K562 (cell line): ENCODE results near the gene TLE7. TPM values are rescaled to one million over a fixed set of nuclear protein-coding genes. Genes with fewer than 3 reads are reported as not detected.

ENCODE experiments used
- ATAC-seq: fragments of 200-7000 bp; cut with Tn5 transposase; 3 replicates; pipeline ENCODE4 v1.9.1; 2020; ENCODE audit warnings: moderate library complexity
- BruUV-seq: library from RNA; stranded (reverse); fragments of 400-500 nt; replicated peaks from 2 replicates; lab custom pipeline; 2021; lab: Mats Ljungman, UMichigan
- CTCF ChIA-PET: fragments of 300-600 bp; formaldehyde crosslinking; extraction: SDS; loops from one replicate; lab custom pipeline; 2021; ENCODE audit warnings: low intra/inter-chr PET ratio; lab: Yijun Ruan, JAX
- POLR2A ChIA-PET: fragments of 300-600, 350-650 bp; sonication (Branson Sonifier 250); formaldehyde crosslinking; extraction: SDS; loops from one replicate; lab custom pipeline; 2021; ENCODE audit warnings: antibody characterized with exemption, inconsistent platforms; lab: Yijun Ruan, JAX
- DNase-seq, 4 experiments: peaks; one replicate each; pipeline versions ENCODE4 v3.0.0 to v3.0.0-alpha.2; 2011 to 2018; ENCODE audit warnings: low spot score in 3 of 4, mixed read lengths in 3 of 4; ENCODE audit errors: extremely low read depth in 1 of 4
- FAIRE-seq: peaks from 2 replicates; lab custom pipeline; 2011; peaks lifted over from hg19 to GRCh38; lab: Jason Lieb, UNC
- H2AFZ ChIP-seq: 2 replicates; pipeline ENCODE4 v1.6.0; 2011; ENCODE audit warnings: low read depth, low read length, control low read depth, inconsistent platforms
- H3K27ac ChIP-seq: fragments of 200-600 bp; 3 replicates; pipeline ENCODE4 v1.8.0; 2011; ENCODE audit warnings: low read depth, mild to moderate bottlenecking, control low read depth, inconsistent platforms, low read length, moderate library complexity, mixed read lengths; ENCODE audit errors: extremely low read depth
- H3K27me3 ChIP-seq, 2 experiments: fragments of 300-600 bp in 1 of 2; 2 replicates in 1 of 2; 3 replicates in 1 of 2; pipeline versions ENCODE4 v1.6.0 to v1.8.0; 2011; ENCODE audit warnings: inconsistent platforms in 2 of 2, low read length in 2 of 2, mild to moderate bottlenecking in 1 of 2, mixed read lengths in 1 of 2, moderate library complexity in 1 of 2; ENCODE audit not compliant: control insufficient read depth in 2 of 2, insufficient read depth in 2 of 2
- H3K36me3 ChIP-seq: fragments of 300-600 bp; 3 replicates; pipeline ENCODE4 v1.8.0; 2011; ENCODE audit warnings: mild to moderate bottlenecking, low read length, inconsistent platforms; ENCODE audit not compliant: control insufficient read depth, insufficient read depth
- H3K4me1 ChIP-seq, 2 experiments: fragments of 200-600 bp in 1 of 2; replicated peaks in 1 of 2; 2 replicates in 1 of 2; 3 replicates in 1 of 2; pipeline versions ENCODE4 v1.5.1 to v1.8.0; 2011; ENCODE audit warnings: inconsistent platforms in 2 of 2, low read length in 2 of 2, mild to moderate bottlenecking in 1 of 2, mixed read lengths in 1 of 2, moderate library complexity in 1 of 2; ENCODE audit not compliant: control insufficient read depth in 2 of 2, insufficient read depth in 2 of 2
- H3K4me2 ChIP-seq: 2 replicates; pipeline ENCODE4 v1.6.1; 2011; ENCODE audit warnings: low read length, control low read depth, inconsistent platforms, mixed read lengths; ENCODE audit not compliant: insufficient read depth
- H3K4me3 ChIP-seq: fragments of 200-600 bp; sonication (generic), shearing (Covaris generic); 2 replicates; pipeline ENCODE4 v1.5.1; 2016; ENCODE audit warnings: control low read depth, inconsistent platforms
- H3K79me2 ChIP-seq: fragments of 200-600 bp; 3 replicates; pipeline ENCODE4 v1.8.0; 2011; ENCODE audit warnings: low read length, inconsistent platforms; ENCODE audit not compliant: control insufficient read depth, insufficient read depth
- H3K9ac ChIP-seq, 2 experiments: 2 replicates each; pipeline versions ENCODE4 v1.6.0 to v1.6.1; 2011; ENCODE audit warnings: low read depth in 2 of 2, low read length in 2 of 2, control low read depth in 1 of 2, inconsistent platforms in 1 of 2, mild to moderate bottlenecking in 1 of 2, mixed read lengths in 1 of 2; ENCODE audit not compliant: insufficient read depth in 1 of 2
- H3K9me1 ChIP-seq: one replicate; pipeline ENCODE4 v1.6.0; 2011; ENCODE audit warnings: inconsistent platforms, mild to moderate bottlenecking, low read length, moderate library complexity; ENCODE audit not compliant: control insufficient read depth, insufficient read depth
- H3K9me3 ChIP-seq: replicated peaks from 2 replicates; pipeline ENCODE4 v1.5.1; 2011; ENCODE audit warnings: low read depth, low read length, inconsistent platforms; ENCODE audit not compliant: control insufficient read depth, insufficient read depth
- H4K20me1 ChIP-seq: replicated peaks from 2 replicates; pipeline ENCODE4 v1.6.1; 2011; ENCODE audit warnings: low read length, inconsistent platforms, mixed read lengths; ENCODE audit not compliant: control insufficient read depth, insufficient read depth
- ADNP ChIP-seq: fragments of 200-800 bp; sonication (Bioruptor generic); IDR thresholded peaks from 2 replicates; pipeline ENCODE4 v1.6.1; 2016; ENCODE audit warnings: missing genetic modification characterization, missing compliant biosample characterization
- CCNT2 ChIP-seq: IDR thresholded peaks from 2 replicates; pipeline ENCODE4 v1.6.1; 2011; ENCODE audit warnings: borderline replicate concordance, low read depth, mild to moderate bottlenecking, moderate library complexity, mixed read lengths, low read length; ENCODE audit not compliant: insufficient read length; ENCODE audit errors: extremely low read depth
- CEBPG ChIP-seq, 3 experiments: fragments of 200-800 bp in 1 of 3; sonication (Bioruptor generic) in 1 of 3; sonication (generic) in 1 of 3; formaldehyde crosslinking in 1 of 3; IDR thresholded peaks in 2 of 3; conservative IDR thresholded peaks in 1 of 3; 2 replicates each; pipeline versions ENCODE4 v1.6.1 to v1.8.0; 2016 to 2022; ENCODE audit warnings: missing compliant biosample characterization in 2 of 3, missing genetic modification characterization in 2 of 3, mild to moderate bottlenecking in 1 of 3, missing genetic modification reagents in 1 of 3
- DNMT1 ChIP-seq: fragments of 450-650 bp; IDR thresholded peaks from 2 replicates; pipeline ENCODE4 v1.6.1; 2016; ENCODE audit warnings: antibody characterized with exemption, mild to moderate bottlenecking
- RCOR1 ChIP-seq, 2 experiments: IDR thresholded peaks; 2 replicates each; pipeline ENCODE4 v1.6.1; 2012; ENCODE audit warnings: low read depth in 2 of 2, low read length in 2 of 2, borderline replicate concordance in 1 of 2, improper control_type of control experiment in 1 of 2
- VEZF1 ChIP-seq: fragments of 200-800 bp; sonication (Bioruptor generic); IDR thresholded peaks from 2 replicates; pipeline ENCODE4 v1.6.1; 2017; ENCODE audit warnings: missing genetic modification characterization, missing compliant biosample characterization
- WGBS: fragments of 100-300 bp; shearing (Covaris generic); methylation state at CpG from one replicate; pipeline ENCODE4 v1.1.6; 2016; ENCODE audit warnings: low coverage, mixed read lengths; ENCODE audit not compliant: insufficient coverage; ENCODE audit errors: missing lambda C conversion rate; 5-methylcytosine and 5-hydroxymethylcytosine counted together
- in situ Hi-C: fragments of 300-500 bp; cut with MboI; formaldehyde crosslinking; loops from 4 replicates; pipeline ENCODE4 v1.15.0; 2018; ENCODE audit warnings: inconsistent platforms, mixed read lengths
- intact Hi-C: fragments of 100-400 bp; cut with micrococcal nuclease; formaldehyde crosslinking; loops from 2 replicates; pipeline ENCODE4 v1.14.2; 2022
- polyA plus RNA-seq, 8 experiments: library from polyadenylated mRNA; depleted of rRNA in 4 of 8; stranded (reverse) in 5 of 8; unstranded in 3 of 8; fragments of >200 nt; fragmentation: Nextera tagmentation in 2 of 8; fragmentation: Illumina TruSeq in 1 of 8; extraction: Ambion mirVana in 2 of 8; extraction: Trizol in 1 of 8; gene quantifications; 2 replicates each; pipeline versions ENCODE4 v1.2.1 to v1.2.3, GENCODE V29; 2011 to 2014; ENCODE audit warnings: inconsistent platforms in 1 of 8, missing spikeins in 1 of 8
- total RNA-seq, 7 experiments: library from RNA; depleted of rRNA in 6 of 7; stranded (reverse); fragments of >200 nt in 6 of 7; fragmentation: Illumina TruSeq in 2 of 7; extraction: Trizol in 2 of 7; gene quantifications; 2 replicates each; pipeline versions ENCODE4 v1.2.1 to v1.2.3, GENCODE V29; 2011 to 2021; ENCODE audit warnings: low replicate concordance in 1 of 7
- TF ChIP-seq, protein P1 (sequence below): fragments of 450-650 bp; formaldehyde crosslinking; IDR thresholded peaks from 2 replicates; pipeline ENCODE4 v1.4.0; 2022; ENCODE audit warnings: missing genetic modification characterization

Gene TLE7
- total and polyA plus RNA-seq, 9 of the 15 experiments (the other 6 are each of a cell fraction or from before 2014, with no cell fraction given): not detected

GRCh38 chr16:71414038-71414437 lies 27.8 kb downstream of the TLE7 start:
- Histone ChIP-seq H3K9ac (no peak overlapping the region), H3K9me3 (no peaks in the 10 kb centered on the region), H3K79me2 (no peaks in the 10 kb centered on the region), H2AFZ (no peak overlapping the region), H3K27me3 (peaks cover 11 to 30% of the 10 kb centered on the region in 2 experiments), H3K9me1 (no peaks in the 10 kb centered on the region), H3K4me2 (no peak overlapping the region), H3K4me3 (no peak overlapping the region), H4K20me1 (0 out of 2 replicates have a peak, but pooled peaks cover 12% of the 10 kb centered on the region), H3K27ac (no peak overlapping the region), H3K4me1 (peaks cover 0 to 10% of the 10 kb centered on the region in 2 experiments; a peak in 2 of 5 replicates), H3K36me3 (no peaks in the 10 kb centered on the region)
- ChIA-PET CTCF (interaction anchor here (1.8 to 4.0 kb wide), 3 partner anchors 26 to 197 kb away, joined by 10 to 53 read pairs (median 15); no protein-coding TSS in a partner anchor), POLR2A (no interaction called here)
- DNase-seq (no peak), ATAC-seq (no peak), FAIRE-seq (no peak)
- TF ChIP-seq ADNP (tag): no peak
- TF ChIP-seq DNMT1: no peak
- TF ChIP-seq, protein P1, sequence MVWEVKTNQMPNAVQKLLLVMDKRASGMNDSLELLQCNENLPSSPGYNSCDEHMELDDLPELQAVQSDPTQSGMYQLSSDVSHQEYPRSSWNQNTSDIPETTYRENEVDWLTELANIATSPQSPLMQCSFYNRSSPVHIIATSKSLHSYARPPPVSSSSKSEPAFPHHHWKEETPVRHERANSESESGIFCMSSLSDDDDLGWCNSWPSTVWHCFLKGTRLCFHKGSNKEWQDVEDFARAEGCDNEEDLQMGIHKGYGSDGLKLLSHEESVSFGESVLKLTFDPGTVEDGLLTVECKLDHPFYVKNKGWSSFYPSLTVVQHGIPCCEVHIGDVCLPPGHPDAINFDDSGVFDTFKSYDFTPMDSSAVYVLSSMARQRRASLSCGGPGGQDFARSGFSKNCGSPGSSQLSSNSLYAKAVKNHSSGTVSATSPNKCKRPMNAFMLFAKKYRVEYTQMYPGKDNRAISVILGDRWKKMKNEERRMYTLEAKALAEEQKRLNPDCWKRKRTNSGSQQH (CRISPR knock-in tag): no peak
- TF ChIP-seq CCNT2: no peak
- no peak for TF ChIP-seq CEBPG (CRISPR knock-in tag; IDR thresholded peaks at IDR 0.05)
- TF ChIP-seq CEBPG (tag; conservative IDR thresholded peaks at IDR 0.05 in 1 of 2, IDR thresholded peaks at IDR 0.05 in 1 of 2): 0 out of 4 replicates have a peak, but pooled peaks of 1 of the 2 experiments have one; percentile 14
- TF ChIP-seq RCOR1 (IDR thresholded peaks at IDR 0.05; ENCODE audit: borderline replicate concordance in 1 of 2, low read depth in 2 of 2, low read length in 2 of 2): no peak
- no peak for TF ChIP-seq VEZF1 (CRISPR knock-in tag)
- in situ Hi-C loops (loop anchor here (5.0 kb wide), 1 partner anchor 83 kb away; no protein-coding TSS in a partner anchor), intact Hi-C loops (no loop called here)
- 8% methylated on average over 5 of the region's 5 CpGs for WGBS
- BruUV-seq: no TSS peak
